ENCODE measurements around the gene GPR161. TPM values are rescaled to one million over a fixed set of nuclear protein-coding genes. Genes with fewer than 3 reads are reported as not detected.

Gene GPR161
- total and polyA plus RNA-seq, 9 donors = 7.4 to 23.4 (median 16.1) TPM

- no peaks in the 10 kb centered on the region for H3K9me3 ChIP-seq
- DNase-seq = no peak
- H3K27me3 ChIP-seq = no peaks in the 10 kb centered on the region
- no peak for TF ChIP-seq CTCF (IDR thresholded peaks at IDR 0.05)
- no peak for TF ChIP-seq POLR2A (IDR thresholded peaks at IDR 0.05)
- no peak for TF ChIP-seq EP300 (IDR thresholded peaks at IDR 0.05)
- WGBS, 3 donors = 91 to 96% (median 95%) methylated on average over 5 of the region's 5 CpGs
- intact Hi-C loops (cut with DNase I) = no loop called here
- H3K27ac ChIP-seq = no peak overlapping the region
- no peaks in the 10 kb centered on the region for H3K36me3 ChIP-seq
- no peak overlapping the region for H3K4me3 ChIP-seq
- H3K4me1 ChIP-seq (ENCODE audit: insufficient read depth) = peaks cover 6% of the 10 kb centered on the region
Observed at GRCh38 chr1:168035345-168035744, 101.4 kb downstream of the GPR161 start.

- Histone ChIP-seq H3K9me3 (no peaks in the 10 kb centered on the region), H3K4me3 (no peak overlapping the region), H3K4me1 (ENCODE audit: insufficient read depth) (peaks cover 6% of the 10 kb centered on the region), H3K27ac (no peak overlapping the region), H3K36me3 (no peaks in the 10 kb centered on the region), H3K27me3 (no peaks in the 10 kb centered on the region)
- intact Hi-C loops (cut with DNase I) = no loop called here
- WGBS, 3 donors = 52 to 66% (median 55%) methylated on average over 1 of the region's 1 CpG
- no peak for TF ChIP-seq POLR2A (IDR thresholded peaks at IDR 0.05)
- TF ChIP-seq CTCF (IDR thresholded peaks at IDR 0.05) = no peak
- TF ChIP-seq EP300 (IDR thresholded peaks at IDR 0.05) = no peak
- no peak for DNase-seq
Observed at GRCh38 chr1:168032029-168032428, 104.7 kb downstream of the GPR161 start.

GRCh38 chr1:168031627-168032026 lies 105.1 kb downstream of the GPR161 start:
- Histone ChIP-seq H3K9me3 (no peaks in the 10 kb centered on the region), H3K4me3 (no peak overlapping the region), H3K4me1 (ENCODE audit: insufficient read depth) (peaks cover 6% of the 10 kb centered on the region), H3K27me3 (no peaks in the 10 kb centered on the region), H3K36me3 (no peaks in the 10 kb centered on the region), H3K27ac (no peak overlapping the region)
- 84 to 87% (median 87%) methylated on average over 4 of the region's 4 CpGs for WGBS, 3 donors
- intact Hi-C loops (cut with DNase I) = no loop called here
- TF ChIP-seq EP300 (IDR thresholded peaks at IDR 0.05) (no peak), CTCF (IDR thresholded peaks at IDR 0.05) (no peak), POLR2A (IDR thresholded peaks at IDR 0.05) (no peak)
- no peak for DNase-seq

- no peak overlapping the region for H3K27ac ChIP-seq
- no peak for TF ChIP-seq EP300 (IDR thresholded peaks at IDR 0.05)
- no peak for TF ChIP-seq POLR2A (IDR thresholded peaks at IDR 0.05)
- TF ChIP-seq CTCF (IDR thresholded peaks at IDR 0.05) = no peak
Observed at GRCh38 chr1:168031198-168031597, 105.5 kb downstream of the GPR161 start.

More at GRCh38 chr1:168031198-168031597, 105.5 kb downstream of the GPR161 start:
- Histone ChIP-seq H3K4me3 (no peak overlapping the region), H3K4me1 (ENCODE audit: insufficient read depth) (peaks cover 6% of the 10 kb centered on the region), H3K36me3 (no peaks in the 10 kb centered on the region), H3K9me3 (no peaks in the 10 kb centered on the region), H3K27me3 (no peaks in the 10 kb centered on the region)
- WGBS, 3 donors = 94 to 95% (median 95%) methylated on average over 5 of the region's 5 CpGs
- DNase-seq = no peak
- intact Hi-C loops (cut with DNase I) = no loop called here

Other genes starting within 250 kb of the GPR161 start
- under 1 TPM in 4 of 7 donors, not detected in 3; 0.05 to 0.23 (median 0.11) TPM for gene ADCY10, start 222.8 kb downstream of the GPR161 start, total RNA-seq
- under 1 TPM; 0.05 to 0.07 TPM for gene ADCY10, start 222.8 kb downstream of the GPR161 start, polyA plus RNA-seq
- gene DCAF6, start 200.2 kb downstream of the GPR161 start, total RNA-seq = 10 to 100 TPM; 38.3 to 65.9 (median 44.4) TPM
- 10 to 100 TPM; 32.1 to 51.1 TPM for gene DCAF6, start 200.2 kb downstream of the GPR161 start, polyA plus RNA-seq
- gene MPC2, start 199.9 kb downstream of the GPR161 start, total RNA-seq = 10 to 100 TPM; 22.1 to 55.2 (median 49.3) TPM
- 10 to 100 TPM; 45.8 to 91.2 TPM for gene MPC2, start 199.9 kb downstream of the GPR161 start, polyA plus RNA-seq
- gene TIPRL, start 42.0 kb upstream of the GPR161 start, total RNA-seq = 10 to 100 TPM; 13.9 to 35.2 (median 25.6) TPM
- gene TIPRL, start 42.0 kb upstream of the GPR161 start, polyA plus RNA-seq = 10 to 100 TPM; 15.0 to 31.6 TPM
- 100 to 1,000 TPM in 1 of 7 donors, 10 to 100 TPM in 6; 27.8 to 102 (median 84.5) TPM for gene SFT2D2, start 89.1 kb upstream of the GPR161 start, total RNA-seq
- gene SFT2D2, start 89.1 kb upstream of the GPR161 start, polyA plus RNA-seq = 10 to 100 TPM; 12.6 to 19.0 TPM
- gene TBX19, start 143.9 kb upstream of the GPR161 start, total RNA-seq = 1 to 10 TPM in 6 of 7 donors, under 1 TPM in 1; 0.92 to 4.1 (median 3.6) TPM
- 1 to 10 TPM; 3.7 to 3.9 TPM for gene TBX19, start 143.9 kb upstream of the GPR161 start, polyA plus RNA-seq